Measurements from ENCODE around the gene BAIAP2L1.
"Not testable (repeated sequence)": the region's sequence is repeated elsewhere in the genome, so short reads cannot be mapped to it uniquely, and the experiment has no call there.

BAIAP2L1 gene, protein sequence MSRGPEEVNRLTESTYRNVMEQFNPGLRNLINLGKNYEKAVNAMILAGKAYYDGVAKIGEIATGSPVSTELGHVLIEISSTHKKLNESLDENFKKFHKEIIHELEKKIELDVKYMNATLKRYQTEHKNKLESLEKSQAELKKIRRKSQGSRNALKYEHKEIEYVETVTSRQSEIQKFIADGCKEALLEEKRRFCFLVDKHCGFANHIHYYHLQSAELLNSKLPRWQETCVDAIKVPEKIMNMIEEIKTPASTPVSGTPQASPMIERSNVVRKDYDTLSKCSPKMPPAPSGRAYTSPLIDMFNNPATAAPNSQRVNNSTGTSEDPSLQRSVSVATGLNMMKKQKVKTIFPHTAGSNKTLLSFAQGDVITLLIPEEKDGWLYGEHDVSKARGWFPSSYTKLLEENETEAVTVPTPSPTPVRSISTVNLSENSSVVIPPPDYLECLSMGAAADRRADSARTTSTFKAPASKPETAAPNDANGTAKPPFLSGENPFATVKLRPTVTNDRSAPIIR

DNA sequence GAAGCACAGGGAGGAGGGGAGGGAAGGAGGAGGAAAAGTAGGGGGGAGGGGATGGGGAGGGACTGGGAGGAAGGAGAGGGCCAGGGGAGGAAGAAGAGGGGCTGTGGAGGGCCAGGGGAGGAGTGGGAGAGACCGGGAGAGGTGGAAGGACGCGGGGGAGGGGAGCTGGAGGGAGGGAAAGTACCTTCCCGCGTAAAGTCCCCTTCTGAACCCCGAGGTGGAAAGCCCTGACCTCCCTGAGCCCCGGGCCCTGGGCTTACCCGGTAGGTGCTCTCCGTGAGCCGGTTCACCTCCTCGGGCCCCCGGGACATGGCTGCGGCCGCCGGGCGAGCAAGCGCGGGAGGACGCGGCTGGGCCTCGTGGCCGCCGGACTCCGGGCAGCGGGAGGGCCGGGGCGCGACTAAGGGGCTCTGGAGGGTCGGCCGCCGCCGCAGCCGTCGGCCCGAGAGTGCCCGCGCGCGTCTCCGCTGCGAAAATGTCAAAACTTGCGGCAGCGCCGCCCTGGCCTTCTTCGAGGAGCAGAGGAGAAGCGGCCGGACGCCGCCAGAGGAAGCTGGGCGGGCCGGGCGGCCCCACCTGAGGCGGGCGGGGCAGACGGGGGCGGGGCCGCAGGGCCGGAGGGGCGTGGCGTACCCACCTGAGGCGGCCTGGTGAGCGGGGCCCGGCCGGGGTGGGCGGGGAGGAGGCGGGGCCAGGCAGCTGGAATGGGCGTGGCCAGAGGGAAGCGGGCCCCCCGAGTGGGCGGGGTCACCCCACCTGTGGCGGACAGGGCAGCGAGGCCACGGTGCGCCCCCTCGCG is at the start of gene BAIAP2L1:
TSS of gene BAIAP2L1 (minus strand) at position 549 of the 799 bp plus-strand sequence. CDS start at position 311, 238 bp downstream.
- DNase-seq (ENCODE audit: low read depth): no peak

- DNase-seq (ENCODE audit: low read depth): no peak
Observed at GRCh38 chr7:98448766-98449165, 47.9 kb upstream of the BAIAP2L1 start.

- not testable (repeated sequence) for DNase-seq (ENCODE audit: low read depth)
Observed at GRCh38 chr7:98440992-98441391, 40.1 kb upstream of the BAIAP2L1 start.

- DNase-seq (ENCODE audit: low read depth): no peak
Observed at GRCh38 chr7:98439484-98439883, 38.6 kb upstream of the BAIAP2L1 start.

DNA sequence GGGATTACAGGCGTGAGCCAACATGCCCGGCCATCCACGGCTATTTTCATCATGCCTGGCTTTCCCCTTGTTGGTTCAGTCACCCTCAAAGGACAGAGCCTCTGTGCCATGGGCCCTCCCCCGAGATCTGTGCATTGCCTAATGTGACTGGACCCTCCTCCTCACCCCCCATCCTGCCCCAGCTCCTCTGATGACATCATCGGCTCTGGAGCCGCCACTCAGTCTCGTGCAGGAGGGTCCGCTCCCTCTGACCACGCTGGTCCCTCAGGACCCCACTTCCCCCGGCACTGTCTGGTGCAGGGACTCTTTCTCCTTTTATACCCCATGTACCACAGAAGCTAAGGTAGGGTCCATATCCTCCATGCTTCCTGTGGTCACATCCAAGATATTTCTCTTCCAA is 33.2 kb upstream of the BAIAP2L1 start:
- no peak for DNase-seq (ENCODE audit: low read depth)

DNA sequence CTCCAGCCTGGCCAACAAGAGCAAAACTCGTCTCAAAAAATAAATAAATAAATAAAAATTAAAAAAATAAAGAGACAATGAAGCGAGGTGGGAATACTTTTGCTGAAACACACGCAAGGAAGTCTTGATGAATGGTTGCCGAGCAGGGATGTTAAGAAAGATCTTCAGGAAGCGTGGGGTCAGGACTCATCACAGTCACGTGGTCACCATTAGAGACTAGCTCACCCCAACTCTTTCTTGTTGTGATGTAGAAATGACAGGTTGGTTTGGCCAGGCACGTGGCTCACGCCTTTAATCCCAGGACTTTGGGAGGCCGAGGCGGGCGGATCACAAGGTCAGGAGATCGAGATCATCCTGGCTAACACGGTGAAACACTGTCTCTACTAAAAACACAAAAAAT is 28.9 kb upstream of the BAIAP2L1 start:
- no peak for DNase-seq (ENCODE audit: low read depth)

DNA sequence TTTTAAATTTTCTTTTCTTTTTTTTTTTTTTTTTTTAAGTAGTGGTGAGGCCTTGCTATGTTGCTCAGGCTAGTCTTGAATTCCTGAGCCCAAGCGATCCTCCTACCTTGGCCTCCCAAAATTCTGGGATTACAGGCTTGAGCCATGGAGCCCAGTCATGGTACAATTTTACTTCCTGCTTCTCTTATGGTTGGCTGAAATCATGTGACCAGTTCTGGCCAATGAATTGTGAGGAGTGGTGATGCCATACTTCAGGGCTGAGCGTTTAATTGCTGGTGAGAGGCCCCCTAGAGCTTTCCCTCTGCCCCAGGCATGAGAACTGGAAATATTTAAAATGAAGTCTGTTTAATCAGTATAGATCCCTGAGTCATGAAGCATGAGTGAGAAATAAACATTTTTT is 22.2 kb upstream of the BAIAP2L1 start:
- DNase-seq (ENCODE audit: low read depth): no peak

DNA sequence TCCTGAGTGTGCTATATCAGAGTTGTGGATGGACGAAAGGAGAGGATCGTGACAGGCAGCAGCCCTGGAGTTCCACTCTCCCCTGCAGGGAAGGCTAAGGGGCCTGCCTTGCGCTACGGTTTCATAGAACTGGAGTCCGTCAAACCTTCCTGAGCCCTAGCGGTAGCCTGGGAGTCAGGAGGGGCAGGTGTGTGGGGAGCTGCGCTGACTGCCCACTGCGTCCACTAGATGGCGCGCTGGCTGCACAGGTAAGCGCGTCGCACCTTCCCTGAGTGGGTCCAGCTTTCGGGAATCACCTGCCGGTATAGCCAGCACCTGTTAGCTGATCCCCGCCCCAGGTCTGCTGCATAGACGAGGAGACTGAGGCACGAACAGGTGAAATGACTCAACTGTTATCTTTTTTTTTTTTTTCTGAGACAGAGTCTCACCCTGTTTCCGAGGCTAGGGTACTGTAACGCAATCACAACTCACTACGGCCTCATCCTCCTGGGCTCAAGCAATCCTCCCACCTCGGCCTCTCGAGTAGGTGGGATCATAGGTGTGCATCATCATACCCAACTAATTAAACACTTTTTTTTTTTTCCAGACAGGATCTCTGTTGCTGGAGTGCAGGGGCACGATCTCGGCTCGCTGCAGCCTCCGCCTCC is 20.2 kb upstream of the BAIAP2L1 start:
- DNase-seq (ENCODE audit: low read depth): no peak

DNA sequence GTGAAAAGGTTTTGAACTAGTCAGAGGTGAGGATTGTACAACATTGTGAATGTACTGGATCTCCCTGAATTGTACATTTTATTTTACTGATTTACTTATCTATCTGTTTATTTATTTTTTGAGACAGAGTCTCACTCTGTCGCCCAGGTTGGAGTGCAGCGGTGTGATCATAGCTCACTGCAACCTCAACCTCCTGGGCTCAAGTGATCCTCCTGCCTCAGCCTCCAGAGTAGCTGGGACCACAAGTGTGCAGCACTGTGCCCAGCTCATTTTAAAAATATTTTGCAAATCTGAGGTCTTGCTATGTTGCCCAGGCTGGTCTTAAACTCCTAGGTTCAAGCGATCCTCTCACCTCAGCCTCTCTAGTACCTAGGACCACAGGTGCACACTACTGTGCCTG is 19.1 kb upstream of the BAIAP2L1 start:
- DNase-seq (ENCODE audit: low read depth): not testable (repeated sequence)

DNA sequence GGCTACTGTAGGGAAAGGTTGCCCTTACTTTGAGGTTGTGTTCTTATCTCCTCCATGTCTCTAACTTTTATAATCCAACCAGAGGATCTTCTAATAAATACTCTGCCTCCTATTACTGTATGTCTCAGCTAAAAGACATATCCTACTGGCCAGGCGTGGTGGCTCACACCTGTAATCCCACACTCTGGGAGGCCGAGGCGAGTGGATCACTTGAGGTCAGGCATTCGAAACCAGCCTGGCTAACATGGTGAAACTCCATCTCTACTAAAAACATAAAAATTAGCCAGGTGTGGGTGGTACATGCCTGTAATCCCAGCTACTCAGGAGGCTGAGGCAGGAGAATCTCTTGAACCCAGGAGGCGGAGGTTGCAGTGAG is 18.4 kb upstream of the BAIAP2L1 start:
- not testable (repeated sequence) for DNase-seq (ENCODE audit: low read depth)

DNA sequence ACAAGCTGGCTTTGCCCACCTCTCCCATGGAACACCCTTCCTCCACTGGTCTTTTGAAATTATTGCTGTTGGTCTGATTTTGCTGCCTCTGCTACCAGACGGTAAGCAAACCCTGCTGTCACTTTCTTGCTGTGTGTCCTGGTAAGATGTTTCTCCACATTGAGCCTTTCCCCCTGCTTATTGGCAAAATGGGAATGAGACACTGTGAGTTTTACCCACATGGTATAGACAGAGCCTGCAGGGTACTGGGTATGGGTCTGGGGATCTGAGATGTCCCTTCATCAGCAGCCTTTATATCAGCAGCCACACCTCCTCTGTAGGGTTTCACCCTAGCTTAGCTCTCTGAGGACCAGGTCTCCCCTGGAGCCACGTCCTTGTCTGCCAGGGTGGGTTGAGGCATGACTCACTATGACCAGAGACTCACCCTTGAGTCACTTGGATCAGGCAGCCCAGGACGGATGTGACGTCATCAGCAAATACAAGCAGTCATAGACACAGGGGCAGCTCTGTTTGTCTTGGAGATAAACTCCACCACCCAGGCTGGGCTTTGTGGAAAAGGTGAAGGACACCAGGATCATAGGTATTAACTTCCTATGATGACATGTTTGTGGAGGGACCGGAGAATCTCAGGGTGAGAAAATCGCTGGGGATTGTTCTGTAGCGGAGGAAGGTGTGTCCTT is 17.9 kb upstream of the BAIAP2L1 start:
- peak; percentile 87 for DNase-seq (ENCODE audit: low read depth)

GRCh38 chr7:98418271-98418635 is 17.4 kb upstream of the BAIAP2L1 start:
- DNase-seq (ENCODE audit: low read depth): no peak

DNA sequence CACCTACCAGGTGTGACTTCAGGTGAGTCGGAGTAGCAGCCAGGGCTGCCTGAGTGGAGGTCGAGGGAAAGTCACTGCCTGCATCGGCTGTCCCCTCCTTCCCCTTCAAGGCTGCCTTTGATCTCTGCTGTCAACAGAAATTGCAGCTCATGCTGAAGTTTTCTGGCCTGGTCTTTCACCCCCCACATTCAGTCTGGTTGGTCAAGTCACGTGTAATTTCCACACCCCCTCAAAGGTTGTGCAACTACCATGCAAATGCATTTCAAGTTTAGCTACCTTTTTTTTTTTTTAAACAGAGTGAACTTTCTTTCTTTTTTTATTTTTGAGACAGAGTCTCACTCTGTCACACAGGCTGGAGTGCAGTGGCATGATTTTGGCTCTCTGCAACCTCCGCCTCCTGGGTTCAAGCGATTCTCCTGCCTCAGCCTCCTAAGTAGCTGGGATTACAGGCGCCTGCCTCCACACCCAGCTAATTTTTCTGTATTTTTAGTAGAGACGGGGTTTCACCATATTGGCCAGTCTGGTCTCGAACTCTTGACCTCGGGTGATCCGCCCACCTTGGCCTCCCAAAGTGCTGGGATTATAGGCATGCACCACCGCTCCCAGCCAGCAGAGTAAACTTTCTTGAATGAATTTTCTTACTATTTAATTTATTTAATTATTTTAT is 16.8 kb upstream of the BAIAP2L1 start:
- not testable (repeated sequence) for DNase-seq (ENCODE audit: low read depth)

GRCh38 chr7:98414205-98414900 is 13.5 kb upstream of the BAIAP2L1 start:
- no peak for DNase-seq (ENCODE audit: low read depth)

- DNase-seq (ENCODE audit: low read depth): not testable (repeated sequence)
Observed at GRCh38 chr7:98413655-98414054, 12.8 kb upstream of the BAIAP2L1 start.

DNA sequence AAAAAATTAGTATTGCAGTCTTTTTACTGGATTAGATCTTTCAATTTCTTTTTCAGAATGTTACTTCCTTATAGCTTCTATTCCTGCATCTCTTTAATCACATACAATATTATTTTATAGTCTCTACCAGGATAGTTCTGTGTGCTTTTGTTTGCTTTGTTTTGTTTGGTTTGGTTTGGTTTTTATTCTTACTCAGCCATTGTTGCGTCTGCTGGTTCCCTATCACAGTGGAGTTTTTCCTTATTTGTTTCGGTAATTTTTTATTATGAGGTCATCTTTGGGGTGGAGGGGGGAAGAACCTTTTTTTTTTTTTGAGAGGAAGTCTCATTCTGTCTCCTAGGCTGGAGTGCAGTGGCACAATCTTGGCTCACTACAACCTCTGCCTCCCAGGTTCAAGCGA is 9.0 kb upstream of the BAIAP2L1 start:
- no peak for DNase-seq (ENCODE audit: low read depth)

DNA sequence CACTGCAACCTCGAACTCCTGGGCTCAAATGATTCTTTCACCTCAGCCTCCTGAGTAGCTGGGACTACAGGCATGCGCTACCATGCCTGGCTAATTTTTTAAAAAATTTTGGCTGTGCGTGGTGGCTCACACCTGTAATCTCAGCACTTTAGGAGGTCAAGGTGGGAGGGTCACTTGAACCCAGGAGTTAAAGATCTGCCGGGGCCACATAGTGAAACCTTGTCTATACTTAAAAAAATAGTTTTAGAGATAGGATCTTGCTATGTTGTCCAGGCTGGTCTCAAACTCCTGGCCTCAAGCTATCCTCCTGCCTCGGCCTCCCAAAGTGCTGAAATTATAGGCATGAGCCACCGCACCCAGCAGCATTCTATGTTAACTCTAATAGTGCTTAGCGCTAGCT is 7.3 kb upstream of the BAIAP2L1 start:
- DNase-seq (ENCODE audit: low read depth): not testable (repeated sequence)

DNA sequence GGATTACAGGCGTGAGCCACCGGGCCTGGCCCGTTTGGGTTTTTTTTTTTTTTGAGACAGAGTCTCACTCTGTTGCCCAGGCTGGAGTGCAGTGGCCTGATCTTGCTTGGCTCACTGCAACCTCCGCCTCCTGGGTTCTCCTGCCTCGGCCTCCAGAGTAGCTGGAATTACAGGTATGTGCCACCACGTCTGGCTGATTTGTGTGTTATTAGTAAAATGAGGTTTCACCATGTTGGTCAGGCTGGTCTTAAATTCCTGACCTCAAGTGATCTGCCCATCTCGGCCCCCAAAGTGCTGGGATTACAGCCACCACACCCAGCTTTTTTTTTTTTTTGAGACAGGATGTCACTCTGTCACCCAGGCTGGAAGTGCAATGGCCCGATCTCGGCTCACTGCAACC is 5.9 kb upstream of the BAIAP2L1 start:
- no peak for DNase-seq (ENCODE audit: low read depth)

DNA sequence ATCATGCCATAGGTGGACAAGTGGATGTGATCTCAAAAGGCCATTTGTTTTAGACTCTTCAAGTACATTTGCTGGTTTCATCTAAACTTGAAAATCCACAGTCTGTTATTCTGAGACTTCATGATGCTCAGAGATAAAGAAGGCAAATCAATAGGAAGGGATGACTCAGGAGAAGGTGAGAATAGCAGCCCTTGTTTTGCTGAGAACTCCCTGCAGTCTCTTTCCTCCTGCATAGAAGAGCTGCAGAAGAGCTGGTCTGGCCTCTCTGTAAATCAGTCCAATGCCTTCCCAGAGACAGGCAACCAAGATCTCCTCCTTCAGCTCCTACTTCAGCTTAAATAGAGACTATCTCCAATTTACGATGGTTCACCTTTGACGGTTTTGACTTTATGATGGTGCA is 4.0 kb upstream of the BAIAP2L1 start:
- no peak for DNase-seq (ENCODE audit: low read depth)

DNA sequence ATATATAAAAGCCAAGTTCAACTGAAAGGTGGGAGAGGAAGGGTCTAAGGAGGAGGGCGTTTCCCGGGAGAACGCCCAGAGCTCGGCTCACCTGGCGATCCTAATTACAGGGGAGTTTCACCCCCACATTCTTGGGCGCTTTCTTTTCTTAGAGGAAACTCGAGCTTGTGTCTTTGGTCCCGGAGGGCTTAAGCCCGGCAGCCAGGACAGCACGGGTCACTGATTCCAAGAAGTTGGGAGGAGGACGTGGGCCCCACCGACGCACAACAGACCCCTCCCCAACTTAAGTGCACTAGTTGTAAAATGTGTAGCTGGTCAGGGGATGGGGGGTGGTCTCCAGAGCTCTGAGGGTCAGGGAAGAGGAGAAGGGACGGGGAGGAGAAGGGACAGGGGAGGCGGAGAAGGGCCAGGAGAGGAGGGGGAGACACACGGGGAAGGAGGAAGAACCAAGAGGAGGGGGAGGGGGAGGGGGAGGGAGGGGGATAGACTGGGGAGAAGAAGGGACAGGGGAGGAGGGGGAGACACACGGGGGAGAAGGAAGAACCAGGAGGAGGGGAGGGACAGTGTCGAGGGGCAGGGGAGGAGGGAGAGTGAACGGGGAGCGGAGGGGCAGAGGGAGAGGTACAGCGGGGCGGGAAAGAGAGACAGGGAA is 874 bp downstream of the BAIAP2L1 start:
- no peak for DNase-seq (ENCODE audit: low read depth)
